OCI-LY7 (cell line): ENCODE data around the gene GTF2IRD2.
"Not testable (repeated sequence)": the region's sequence is repeated elsewhere in the genome, so short reads cannot be mapped to it uniquely, and the experiment has no call there.

Source experiments
- CTCF ChIP-seq: fragments of 200-600 bp; sonication (generic); conservative IDR thresholded peaks from 2 replicates; pipeline ENCODE4 v1.5.1; 2014; ENCODE audit warnings: mild to moderate bottlenecking, antibody characterized with exemption, low read length, moderate library complexity, mixed read lengths
- EZH2phosphoT487 ChIP-seq: fragments of 200-600 bp; sonication (generic); IDR thresholded peaks from 2 replicates; pipeline ENCODE4 v1.6.1; 2018; ENCODE audit warnings: low read depth, borderline replicate concordance, mild to moderate bottlenecking, mixed run types, antibody characterized with exemption, low read length, moderate library complexity, mixed read lengths

GRCh38 chr7:74882110-74882509, 30.7 kb upstream of the GTF2IRD2 start:
- TF ChIP-seq CTCF, EZH2phosphoT487: not testable (repeated sequence)
